Esophagus muscularis mucosa (tissue), 4 donors: ENCODE measurements around the gene SRSF5.

Experiments
- CTCF ChIP-seq, 3 experiments: fragments of 200-600 bp in 2 of 3; fragments of 450-650 bp in 1 of 3; sonication (generic) in 2 of 3; IDR thresholded peaks; one replicate each; pipeline ENCODE4 v1.5.1; 2017 to 2019; ENCODE audit warnings: antibody characterized with exemption in 3 of 3, mild to moderate bottlenecking in 2 of 3, moderate library complexity in 1 of 3
- EP300 ChIP-seq: sonication (generic); formaldehyde crosslinking; IDR thresholded peaks from one replicate; pipeline ENCODE4 v1.6.1; 2017; ENCODE audit warnings: antibody characterized with exemption
- POLR2A ChIP-seq: fragments of 450-650 bp; IDR thresholded peaks from one replicate; pipeline ENCODE4 v1.6.1; 2017; ENCODE audit warnings: antibody characterized with exemption, moderate library complexity, mild to moderate bottlenecking, low read depth
- POLR2AphosphoS5 ChIP-seq, 2 donors: sonication (generic); formaldehyde crosslinking; IDR thresholded peaks; one replicate each; pipeline ENCODE4 v1.6.1; 2017; ENCODE audit warnings: antibody characterized with exemption in 2 of 2

- TF ChIP-seq CTCF (IDR thresholded peaks at IDR 0.05) (no peak), POLR2A (no peak), POLR2AphosphoS5 (IDR thresholded peaks at IDR 0.05) (no peak), EP300 (no peak)
These were observed 17.0 kb upstream of the SRSF5 start for GRCh38 chr14:69749956-69750355.
